ENCODE data around the gene PATZ1.

DNA sequence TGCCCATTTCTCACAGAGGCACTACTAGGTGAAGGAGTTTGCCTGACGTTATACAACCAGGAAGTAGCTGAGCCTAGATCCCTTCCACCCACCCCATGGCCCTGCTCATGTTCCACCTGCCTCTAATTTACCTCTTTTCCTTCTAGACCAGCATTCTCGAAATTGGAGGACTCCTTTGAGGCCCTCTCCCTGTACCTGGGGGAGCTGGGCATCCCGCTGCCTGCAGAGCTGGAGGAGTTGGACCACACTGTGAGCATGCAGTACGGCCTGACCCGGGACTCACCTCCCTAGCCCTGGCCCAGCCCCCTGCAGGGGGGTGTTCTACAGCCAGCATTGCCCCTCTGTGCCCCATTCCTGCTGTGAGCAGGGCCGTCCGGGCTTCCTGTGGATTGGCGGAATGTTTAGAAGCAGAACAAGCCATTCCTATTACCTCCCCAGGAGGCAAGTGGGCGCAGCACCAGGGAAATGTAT is 68.0 kb downstream of the PATZ1 start:
- TF ChIP-seq, protein P1, sequence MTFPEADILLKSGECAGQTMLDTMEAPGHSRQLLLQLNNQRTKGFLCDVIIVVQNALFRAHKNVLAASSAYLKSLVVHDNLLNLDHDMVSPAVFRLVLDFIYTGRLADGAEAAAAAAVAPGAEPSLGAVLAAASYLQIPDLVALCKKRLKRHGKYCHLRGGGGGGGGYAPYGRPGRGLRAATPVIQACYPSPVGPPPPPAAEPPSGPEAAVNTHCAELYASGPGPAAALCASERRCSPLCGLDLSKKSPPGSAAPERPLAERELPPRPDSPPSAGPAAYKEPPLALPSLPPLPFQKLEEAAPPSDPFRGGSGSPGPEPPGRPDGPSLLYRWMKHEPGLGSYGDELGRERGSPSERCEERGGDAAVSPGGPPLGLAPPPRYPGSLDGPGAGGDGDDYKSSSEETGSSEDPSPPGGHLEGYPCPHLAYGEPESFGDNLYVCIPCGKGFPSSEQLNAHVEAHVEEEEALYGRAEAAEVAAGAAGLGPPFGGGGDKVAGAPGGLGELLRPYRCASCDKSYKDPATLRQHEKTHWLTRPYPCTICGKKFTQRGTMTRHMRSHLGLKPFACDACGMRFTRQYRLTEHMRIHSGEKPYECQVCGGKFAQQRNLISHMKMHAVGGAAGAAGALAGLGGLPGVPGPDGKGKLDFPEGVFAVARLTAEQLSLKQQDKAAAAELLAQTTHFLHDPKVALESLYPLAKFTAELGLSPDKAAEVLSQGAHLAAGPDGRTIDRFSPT (tag by site-specific recombination; IDR thresholded peaks at IDR 0.05): no peak
- TF ChIP-seq ZNF423 (tag by site-specific recombination; IDR thresholded peaks at IDR 0.05) (no peak), ZNF311 (tag by site-specific recombination; IDR thresholded peaks at IDR 0.05; ENCODE audit: borderline replicate concordance) (no peak), ZNF501 (tag by site-specific recombination; IDR thresholded peaks at IDR 0.05) (no peak)
- TF ChIP-seq, protein P2, sequence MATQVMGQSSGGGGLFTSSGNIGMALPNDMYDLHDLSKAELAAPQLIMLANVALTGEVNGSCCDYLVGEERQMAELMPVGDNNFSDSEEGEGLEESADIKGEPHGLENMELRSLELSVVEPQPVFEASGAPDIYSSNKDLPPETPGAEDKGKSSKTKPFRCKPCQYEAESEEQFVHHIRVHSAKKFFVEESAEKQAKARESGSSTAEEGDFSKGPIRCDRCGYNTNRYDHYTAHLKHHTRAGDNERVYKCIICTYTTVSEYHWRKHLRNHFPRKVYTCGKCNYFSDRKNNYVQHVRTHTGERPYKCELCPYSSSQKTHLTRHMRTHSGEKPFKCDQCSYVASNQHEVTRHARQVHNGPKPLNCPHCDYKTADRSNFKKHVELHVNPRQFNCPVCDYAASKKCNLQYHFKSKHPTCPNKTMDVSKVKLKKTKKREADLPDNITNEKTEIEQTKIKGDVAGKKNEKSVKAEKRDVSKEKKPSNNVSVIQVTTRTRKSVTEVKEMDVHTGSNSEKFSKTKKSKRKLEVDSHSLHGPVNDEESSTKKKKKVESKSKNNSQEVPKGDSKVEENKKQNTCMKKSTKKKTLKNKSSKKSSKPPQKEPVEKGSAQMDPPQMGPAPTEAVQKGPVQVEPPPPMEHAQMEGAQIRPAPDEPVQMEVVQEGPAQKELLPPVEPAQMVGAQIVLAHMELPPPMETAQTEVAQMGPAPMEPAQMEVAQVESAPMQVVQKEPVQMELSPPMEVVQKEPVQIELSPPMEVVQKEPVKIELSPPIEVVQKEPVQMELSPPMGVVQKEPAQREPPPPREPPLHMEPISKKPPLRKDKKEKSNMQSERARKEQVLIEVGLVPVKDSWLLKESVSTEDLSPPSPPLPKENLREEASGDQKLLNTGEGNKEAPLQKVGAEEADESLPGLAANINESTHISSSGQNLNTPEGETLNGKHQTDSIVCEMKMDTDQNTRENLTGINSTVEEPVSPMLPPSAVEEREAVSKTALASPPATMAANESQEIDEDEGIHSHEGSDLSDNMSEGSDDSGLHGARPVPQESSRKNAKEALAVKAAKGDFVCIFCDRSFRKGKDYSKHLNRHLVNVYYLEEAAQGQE (tag by site-specific recombination; IDR thresholded peaks at IDR 0.05): no peak
- TF ChIP-seq, protein P3, sequence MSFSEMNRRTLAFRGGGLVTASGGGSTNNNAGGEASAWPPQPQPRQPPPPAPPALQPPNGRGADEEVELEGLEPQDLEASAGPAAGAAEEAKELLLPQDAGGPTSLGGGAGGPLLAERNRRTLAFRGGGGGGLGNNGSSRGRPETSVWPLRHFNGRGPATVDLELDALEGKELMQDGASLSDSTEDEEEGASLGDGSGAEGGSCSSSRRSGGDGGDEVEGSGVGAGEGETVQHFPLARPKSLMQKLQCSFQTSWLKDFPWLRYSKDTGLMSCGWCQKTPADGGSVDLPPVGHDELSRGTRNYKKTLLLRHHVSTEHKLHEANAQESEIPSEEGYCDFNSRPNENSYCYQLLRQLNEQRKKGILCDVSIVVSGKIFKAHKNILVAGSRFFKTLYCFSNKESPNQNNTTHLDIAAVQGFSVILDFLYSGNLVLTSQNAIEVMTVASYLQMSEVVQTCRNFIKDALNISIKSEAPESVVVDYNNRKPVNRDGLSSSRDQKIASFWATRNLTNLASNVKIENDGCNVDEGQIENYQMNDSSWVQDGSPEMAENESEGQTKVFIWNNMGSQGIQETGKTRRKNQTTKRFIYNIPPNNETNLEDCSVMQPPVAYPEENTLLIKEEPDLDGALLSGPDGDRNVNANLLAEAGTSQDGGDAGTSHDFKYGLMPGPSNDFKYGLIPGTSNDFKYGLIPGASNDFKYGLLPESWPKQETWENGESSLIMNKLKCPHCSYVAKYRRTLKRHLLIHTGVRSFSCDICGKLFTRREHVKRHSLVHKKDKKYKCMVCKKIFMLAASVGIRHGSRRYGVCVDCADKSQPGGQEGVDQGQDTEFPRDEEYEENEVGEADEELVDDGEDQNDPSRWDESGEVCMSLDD (tag by site-specific recombination; IDR thresholded peaks at IDR 0.05): no peak
- TF ChIP-seq, protein P4, sequence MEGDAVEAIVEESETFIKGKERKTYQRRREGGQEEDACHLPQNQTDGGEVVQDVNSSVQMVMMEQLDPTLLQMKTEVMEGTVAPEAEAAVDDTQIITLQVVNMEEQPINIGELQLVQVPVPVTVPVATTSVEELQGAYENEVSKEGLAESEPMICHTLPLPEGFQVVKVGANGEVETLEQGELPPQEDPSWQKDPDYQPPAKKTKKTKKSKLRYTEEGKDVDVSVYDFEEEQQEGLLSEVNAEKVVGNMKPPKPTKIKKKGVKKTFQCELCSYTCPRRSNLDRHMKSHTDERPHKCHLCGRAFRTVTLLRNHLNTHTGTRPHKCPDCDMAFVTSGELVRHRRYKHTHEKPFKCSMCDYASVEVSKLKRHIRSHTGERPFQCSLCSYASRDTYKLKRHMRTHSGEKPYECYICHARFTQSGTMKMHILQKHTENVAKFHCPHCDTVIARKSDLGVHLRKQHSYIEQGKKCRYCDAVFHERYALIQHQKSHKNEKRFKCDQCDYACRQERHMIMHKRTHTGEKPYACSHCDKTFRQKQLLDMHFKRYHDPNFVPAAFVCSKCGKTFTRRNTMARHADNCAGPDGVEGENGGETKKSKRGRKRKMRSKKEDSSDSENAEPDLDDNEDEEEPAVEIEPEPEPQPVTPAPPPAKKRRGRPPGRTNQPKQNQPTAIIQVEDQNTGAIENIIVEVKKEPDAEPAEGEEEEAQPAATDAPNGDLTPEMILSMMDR (tag by site-specific recombination; IDR thresholded peaks at IDR 0.05): no peak
- TF ChIP-seq, protein P5, sequence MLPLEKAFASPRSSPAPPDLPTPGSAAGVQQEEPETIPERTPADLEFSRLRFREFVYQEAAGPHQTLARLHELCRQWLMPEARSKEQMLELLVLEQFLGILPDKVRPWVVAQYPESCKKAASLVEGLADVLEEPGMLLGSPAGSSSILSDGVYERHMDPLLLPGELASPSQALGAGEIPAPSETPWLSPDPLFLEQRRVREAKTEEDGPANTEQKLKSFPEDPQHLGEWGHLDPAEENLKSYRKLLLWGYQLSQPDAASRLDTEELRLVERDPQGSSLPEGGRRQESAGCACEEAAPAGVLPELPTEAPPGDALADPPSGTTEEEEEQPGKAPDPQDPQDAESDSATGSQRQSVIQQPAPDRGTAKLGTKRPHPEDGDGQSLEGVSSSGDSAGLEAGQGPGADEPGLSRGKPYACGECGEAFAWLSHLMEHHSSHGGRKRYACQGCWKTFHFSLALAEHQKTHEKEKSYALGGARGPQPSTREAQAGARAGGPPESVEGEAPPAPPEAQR (tag by site-specific recombination; IDR thresholded peaks at IDR 0.05): no peak
